Umbilical cord (tissue), 2 donors: ENCODE measurements around the gene SPR. TPM values are rescaled to one million over a fixed set of nuclear protein-coding genes. Genes with fewer than 3 reads are reported as not detected.

ENCODE experiments used
- DNase-seq: peaks from one replicate; pipeline ENCODE4 v3.0.0-alpha.2; 2015; ENCODE audit warnings: low spot score
- total RNA-seq: library from RNA; depleted of rRNA; stranded (reverse); fragments of >200 nt; gene quantifications from one replicate; pipeline ENCODE4 v1.2.3, GENCODE V29; 2014; ENCODE audit warnings: low replicate concordance; ENCODE audit not compliant: insufficient read depth

Gene SPR
- 19.5 TPM for total RNA-seq

GRCh38 chr2:72887032-72887739 lies at the start of gene SPR:
TSS of gene SPR (plus strand) at chr2:72887408. CDS start at chr2:72887433, 25 bp downstream.
- peak; percentile 70 for DNase-seq

GRCh38 chr2:72840066-72840465 lies 47.1 kb upstream of the SPR start:
- DNase-seq: no peak

- DNase-seq: no peak
Measured at GRCh38 chr2:72841462-72842125, 45.6 kb upstream of the SPR start.

GRCh38 chr2:72843301-72843700 lies 43.9 kb upstream of the SPR start:
- no peak for DNase-seq

- no peak for DNase-seq
Measured at GRCh38 chr2:72846171-72847095, 40.8 kb upstream of the SPR start.

- no peak for DNase-seq
Measured at GRCh38 chr2:72847534-72848315, 39.5 kb upstream of the SPR start.

DNA sequence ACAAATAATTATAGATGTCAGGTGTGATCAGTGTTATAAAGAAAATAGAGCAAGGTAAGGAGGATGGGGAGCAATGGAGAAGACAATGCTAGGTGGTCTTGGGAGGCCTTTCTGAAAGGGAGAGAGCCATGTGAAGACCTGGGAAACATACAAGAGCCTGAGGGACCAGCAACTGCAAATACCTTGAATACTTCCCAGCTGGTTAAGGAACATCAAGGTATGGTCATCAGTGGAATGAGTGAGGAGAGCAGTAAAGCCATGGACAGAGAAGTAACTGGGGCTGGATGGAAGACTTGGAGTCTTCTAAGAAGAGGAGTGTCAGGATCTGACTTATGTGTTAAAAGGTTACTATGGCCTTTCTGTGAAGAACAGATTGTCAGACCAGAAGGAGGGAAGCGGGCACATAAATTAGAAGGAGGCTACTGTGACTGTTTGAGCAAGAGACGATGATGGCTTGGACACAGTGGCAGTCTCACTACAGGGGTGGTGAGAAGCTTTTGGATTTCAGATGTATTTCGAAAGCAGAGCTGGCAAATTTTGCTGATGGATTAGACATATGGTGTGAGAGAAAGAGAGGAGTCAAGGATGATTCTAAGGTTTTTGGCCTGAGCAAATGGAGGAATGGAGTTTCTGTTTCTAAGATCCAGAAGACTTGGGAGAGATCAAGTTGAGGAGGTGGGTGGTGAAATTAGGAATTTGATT lies 38.6 kb upstream of the SPR start:
- no peak for DNase-seq

- no peak for DNase-seq
Measured at GRCh38 chr2:72849138-72849462, 38.1 kb upstream of the SPR start.

- peak; percentile 32 for DNase-seq
Measured at GRCh38 chr2:72851333-72851732, 35.9 kb upstream of the SPR start.

- peak; percentile 68 for DNase-seq
Measured at GRCh38 chr2:72859831-72860262, 27.4 kb upstream of the SPR start.

- peak; percentile 86 for DNase-seq
Measured at GRCh38 chr2:72862239-72862988, 24.8 kb upstream of the SPR start.

DNA sequence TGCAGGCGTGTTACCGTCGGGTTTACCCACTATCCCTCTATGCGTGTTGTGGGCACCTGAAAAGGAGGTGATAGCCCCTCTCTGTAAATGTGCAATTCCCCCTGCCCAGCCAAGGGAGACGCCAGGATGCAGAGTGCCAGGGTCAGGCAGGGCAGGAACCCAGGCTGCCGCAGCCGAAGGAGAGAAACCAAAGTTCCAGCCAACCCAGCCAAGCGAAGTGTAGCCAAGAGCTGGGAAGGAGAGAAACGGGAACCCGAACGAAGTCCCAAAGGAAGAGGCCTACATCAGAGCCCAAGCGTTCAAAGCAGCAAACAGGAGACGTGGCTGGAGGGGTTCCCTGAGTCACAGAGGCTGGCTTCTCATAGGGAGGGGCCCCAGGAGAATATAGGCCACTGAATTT lies 24.2 kb upstream of the SPR start:
- no peak for DNase-seq

GRCh38 chr2:72864500-72864899 lies 22.7 kb upstream of the SPR start:
- no peak for DNase-seq

DNA sequence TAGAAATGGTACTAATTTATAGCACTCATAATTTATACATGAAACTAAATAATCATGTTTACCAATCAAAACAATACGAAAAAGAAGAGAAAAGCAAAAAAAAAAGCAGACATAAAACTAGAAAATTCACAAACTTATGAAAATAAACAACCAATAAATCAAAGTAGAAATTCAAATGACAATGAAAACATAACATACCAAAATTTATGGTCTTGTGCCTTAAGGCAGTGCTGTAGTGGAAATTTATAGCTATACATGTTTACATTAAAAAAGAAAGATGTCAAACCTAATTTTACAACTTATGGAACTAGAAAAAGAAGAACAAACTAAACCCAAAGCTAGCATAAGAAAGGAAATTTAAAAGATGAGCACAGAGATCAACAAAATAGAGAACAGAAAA lies 16.1 kb upstream of the SPR start:
- DNase-seq: no peak

GRCh38 chr2:72871880-72872279 lies 15.3 kb upstream of the SPR start:
- no peak for DNase-seq

GRCh38 chr2:72883356-72883962 lies 3.7 kb upstream of the SPR start:
- DNase-seq: peak; percentile 59

GRCh38 chr2:72886505-72887031 lies 640 bp upstream of the SPR start:
- DNase-seq: no peak

DNA sequence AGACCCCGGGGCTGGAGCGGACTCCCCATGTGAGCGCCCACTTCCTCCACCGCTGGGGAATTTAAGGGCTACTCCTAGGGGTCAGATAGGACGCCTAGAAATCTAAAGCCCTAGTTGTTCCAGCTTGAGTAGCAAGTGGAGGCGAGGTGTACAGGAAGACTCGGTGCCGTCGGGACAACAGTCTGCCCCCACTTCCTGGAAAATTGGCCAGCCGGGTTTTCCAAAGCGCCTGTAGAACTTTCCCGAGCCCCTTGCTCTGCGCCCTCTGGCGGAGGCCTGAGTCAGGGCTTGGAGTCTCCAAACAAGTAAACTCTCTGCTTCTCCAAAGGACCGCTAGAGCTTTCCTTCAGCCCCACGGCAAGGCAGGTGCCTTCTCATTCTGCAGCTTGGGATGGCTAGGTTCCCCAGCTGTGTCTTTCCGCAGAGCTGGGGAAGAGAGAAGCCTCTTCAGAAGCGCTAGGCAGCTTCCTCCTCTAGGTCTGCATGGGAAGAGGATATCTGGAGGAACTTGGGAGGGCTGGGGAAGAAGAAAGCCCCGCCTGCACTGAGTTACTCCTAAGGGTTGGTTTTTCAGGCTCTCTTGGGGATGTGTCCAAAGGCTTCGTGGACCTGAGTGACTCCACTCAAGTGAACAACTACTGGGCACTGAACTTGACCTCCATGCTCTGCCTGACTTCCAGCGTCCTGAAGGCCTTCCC lies 681 bp downstream of the SPR start:
- DNase-seq: peak; percentile 89
